Small intestine (tissue), 7 donors: ENCODE measurements around the gene FHIT. TPM values are rescaled to one million over a fixed set of nuclear protein-coding genes. Genes with fewer than 3 reads are reported as not detected.

Experiments
- DNase-seq, 2 donors: peaks; one replicate each; pipeline versions ENCODE4 v3.0.0 to v3.0.0-alpha.2; 2013
- FAIRE-seq: peaks from 2 replicates; lab custom pipeline; 2012; peaks lifted over from hg19 to GRCh38; lab: Jason Lieb, UNC
- H3K27ac ChIP-seq, 3 donors: one replicate each; pipeline ENCODE4 v1.5.1; 2013; ENCODE audit warnings: low read length in 2 of 3, mild to moderate bottlenecking in 2 of 3, control low read depth in 1 of 3, inconsistent platforms in 1 of 3, low read depth in 1 of 3, moderate library complexity in 1 of 3
- H3K27me3 ChIP-seq, 3 donors: one replicate each; pipeline ENCODE4 v1.6.1; 2013; ENCODE audit warnings: low read length in 3 of 3, inconsistent platforms in 1 of 3; ENCODE audit not compliant: control insufficient read depth in 3 of 3, insufficient read depth in 3 of 3
- H3K36me3 ChIP-seq, 3 donors: one replicate each; pipeline ENCODE4 v1.6.1; 2013; ENCODE audit warnings: low read length in 3 of 3, inconsistent platforms in 1 of 3, low read depth in 1 of 3, mild to moderate bottlenecking in 1 of 3, moderate library complexity in 1 of 3; ENCODE audit not compliant: control insufficient read depth in 3 of 3, insufficient read depth in 2 of 3
- H3K4me1 ChIP-seq, 3 donors: one replicate each; pipeline ENCODE4 v1.6.1; 2013; ENCODE audit warnings: low read length in 2 of 3, inconsistent platforms in 1 of 3, low read depth in 1 of 3, mild to moderate bottlenecking in 1 of 3, moderate library complexity in 1 of 3; ENCODE audit not compliant: control insufficient read depth in 3 of 3, insufficient read depth in 2 of 3
- H3K4me3 ChIP-seq, 3 donors: one replicate each; pipeline ENCODE4 v1.5.1; 2013; ENCODE audit warnings: low read length in 3 of 3, control low read depth in 1 of 3, inconsistent platforms in 1 of 3, low read depth in 1 of 3, mild to moderate bottlenecking in 1 of 3, moderate library complexity in 1 of 3
- H3K9me3 ChIP-seq, 2 donors: one replicate each; pipeline ENCODE4 v1.6.1; 2013; ENCODE audit warnings: low read depth in 1 of 2, low read length in 1 of 2; ENCODE audit not compliant: control insufficient read depth in 2 of 2, insufficient read depth in 1 of 2
- WGBS, 3 donors: extraction: QIAGEN DNeasy Blood & Tissue Kit; methylation state at CpG; one replicate each; pipeline ENCODE4 v1.1.7; 2013; 5-methylcytosine and 5-hydroxymethylcytosine counted together
- polyA plus RNA-seq, 4 donors: library from polyadenylated mRNA; stranded (reverse) in 3 of 4; unstranded in 1 of 4; fragments of 200-250 nt in 3 of 4; fragments of 120-200 nt in 1 of 4; gene quantifications; one replicate each; pipeline versions ENCODE4 v1.2.1 to v1.2.3, GENCODE V29; 2013
- donor health status: healthy with polysubstance abuse.
- donor health status: control.
- donor health status: control.
- donor health status: Bipolar disorder and iron deficiency.
- donor health status: healthy.

FHIT gene
- polyA plus RNA-seq, 4 donors, result 4.4 to 30.4 (median 7.0) TPM

DNA sequence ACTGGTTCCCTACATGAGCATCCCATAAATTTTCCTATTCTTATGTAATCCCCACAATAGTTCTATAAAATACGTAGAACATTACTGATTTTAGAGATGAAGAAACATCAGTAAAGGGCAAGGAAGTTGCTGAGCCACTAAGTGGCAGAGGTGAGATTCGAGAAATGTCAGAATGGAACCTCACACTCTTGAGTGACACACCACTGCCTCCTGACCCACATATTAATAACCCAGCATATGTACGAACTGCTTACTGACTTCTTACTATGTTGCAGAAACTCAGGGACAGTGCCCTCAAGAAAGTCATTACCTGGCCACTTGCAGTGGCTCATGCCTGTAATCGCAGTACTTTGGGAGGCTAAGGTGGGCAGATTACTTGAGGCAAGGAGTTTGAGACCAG, 1022.4 kb downstream of the FHIT start:
- Histone ChIP-seq H3K9me3 (peaks cover 0 to 3% of the 10 kb centered on the region in 2 donors), H3K4me1 (no peaks in the 10 kb centered on the region), H3K27me3 (no peaks in the 10 kb centered on the region), H3K27ac (no peak overlapping the region), H3K4me3 (no peak overlapping the region), H3K36me3 (no peaks in the 10 kb centered on the region)
- FAIRE-seq, result no peak
- WGBS, 3 donors, result 62 to 84% (median 75%) methylated on average over 4 of the region's 4 CpGs
- no peak for DNase-seq

DNA sequence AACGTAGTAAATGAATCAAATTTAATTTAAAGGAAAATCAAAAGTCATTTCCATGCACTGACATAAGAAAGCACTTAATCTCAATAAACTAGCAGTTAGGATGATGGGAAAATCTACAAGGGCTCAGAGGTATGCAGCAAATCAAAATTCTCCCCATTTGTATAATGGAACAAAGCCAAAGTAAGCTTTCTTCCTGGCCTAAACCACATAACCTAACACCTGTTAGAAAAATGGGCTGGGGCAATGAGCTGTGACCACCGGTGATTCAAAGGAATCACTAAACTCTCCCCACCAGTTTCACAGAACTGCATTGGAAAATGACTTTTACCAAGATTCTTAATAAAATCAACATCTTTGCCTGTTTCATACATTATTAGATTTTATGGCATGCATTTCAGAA, 1024.3 kb downstream of the FHIT start:
- WGBS, 3 donors, result 68 to 84% (median 71%) methylated on average over 2 of the region's 2 CpGs
- no peaks in the 10 kb centered on the region for H3K36me3 ChIP-seq
- FAIRE-seq (no peak), DNase-seq (no peak)
- no peaks in the 10 kb centered on the region for H3K9me3 ChIP-seq
- no peak overlapping the region for H3K4me3 ChIP-seq
- H3K27me3 ChIP-seq, result no peaks in the 10 kb centered on the region
- no peaks in the 10 kb centered on the region for H3K4me1 ChIP-seq
- H3K27ac ChIP-seq, result no peak overlapping the region

DNA sequence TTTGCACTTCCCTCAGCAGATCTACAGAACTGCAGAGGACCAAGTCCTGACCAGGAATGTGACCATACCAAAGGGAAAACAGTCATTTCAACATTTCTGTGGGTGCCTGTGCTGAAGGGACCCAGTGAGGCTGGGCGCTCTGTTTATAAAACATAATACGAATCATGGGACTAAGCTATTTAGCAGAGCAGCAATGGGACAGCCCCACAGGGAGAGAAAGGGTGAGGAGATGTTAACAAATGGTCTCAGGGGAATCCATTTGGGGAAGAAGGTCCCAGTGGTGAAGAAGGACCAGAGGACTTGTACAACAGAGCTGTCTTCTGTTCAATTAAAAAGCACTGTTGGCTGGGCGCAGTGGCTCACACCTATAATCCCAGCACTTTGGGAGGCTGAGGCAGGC, 1025.4 kb downstream of the FHIT start:
- no peak overlapping the region for H3K27ac ChIP-seq
- WGBS, 3 donors, result 87 to 92% (median 92%) methylated on average over 3 of the region's 3 CpGs
- no peaks in the 10 kb centered on the region for H3K27me3 ChIP-seq
- DNase-seq, result no peak
- H3K4me3 ChIP-seq, result no peak overlapping the region
- no peaks in the 10 kb centered on the region for H3K9me3 ChIP-seq
- no peak for FAIRE-seq
- H3K4me1 ChIP-seq, result no peaks in the 10 kb centered on the region
- H3K36me3 ChIP-seq, result no peaks in the 10 kb centered on the region

DNA sequence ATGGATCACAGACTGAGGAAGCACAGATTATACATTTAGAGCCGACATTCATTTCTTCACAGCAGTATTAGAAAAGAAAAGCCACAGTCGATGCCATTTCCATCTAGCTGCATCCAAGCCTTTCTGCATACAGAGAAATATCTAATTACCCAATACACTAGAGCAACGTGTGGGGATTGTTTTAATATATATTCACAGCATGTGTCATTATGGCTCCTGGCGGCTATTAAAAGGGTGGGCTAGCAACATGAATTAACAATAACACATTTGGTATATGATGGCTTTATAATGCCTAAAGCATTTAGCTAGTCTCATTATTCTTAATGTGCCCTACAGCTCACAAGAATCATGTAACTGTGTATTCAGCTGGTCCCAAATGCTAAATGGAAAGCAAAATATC, 1030.5 kb downstream of the FHIT start:
- no peak overlapping the region for H3K27ac ChIP-seq
- no peak for FAIRE-seq
- H3K4me3 ChIP-seq, result no peak overlapping the region
- no peaks in the 10 kb centered on the region for H3K4me1 ChIP-seq
- DNase-seq, result no peak
- no peaks in the 10 kb centered on the region for H3K27me3 ChIP-seq
- WGBS, 3 donors, result 88 to 95% (median 94%) methylated on average over 4 of the region's 4 CpGs
- no peaks in the 10 kb centered on the region for H3K36me3 ChIP-seq
- H3K9me3 ChIP-seq, result no peaks in the 10 kb centered on the region

DNA sequence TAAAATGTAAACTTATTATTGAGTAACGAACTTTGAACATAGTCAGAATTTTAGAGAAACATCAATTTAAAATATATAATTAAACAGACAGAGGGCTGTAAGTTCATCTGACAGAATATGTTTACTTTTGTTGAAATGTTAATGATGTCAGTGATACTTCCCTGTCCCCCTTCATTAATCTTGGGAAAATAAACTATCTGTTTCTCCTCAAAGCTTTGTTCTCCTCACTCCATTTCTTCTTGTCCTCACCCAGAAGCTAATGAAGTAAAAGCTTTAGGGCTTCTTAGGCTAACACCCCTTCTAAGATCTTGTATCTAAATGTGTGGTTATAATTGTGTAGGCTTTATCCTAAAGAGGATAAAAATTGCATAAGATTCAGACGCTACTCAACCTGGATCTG, 1031.8 kb downstream of the FHIT start:
- Histone ChIP-seq H3K36me3 (no peaks in the 10 kb centered on the region), H3K27me3 (no peaks in the 10 kb centered on the region), H3K9me3 (no peaks in the 10 kb centered on the region), H3K4me3 (no peak overlapping the region), H3K4me1 (no peaks in the 10 kb centered on the region), H3K27ac (no peak overlapping the region)
- 80 to 86% (median 82%) methylated on average over 2 of the region's 2 CpGs for WGBS, 3 donors
- FAIRE-seq, result no peak
- DNase-seq, result no peak

DNA sequence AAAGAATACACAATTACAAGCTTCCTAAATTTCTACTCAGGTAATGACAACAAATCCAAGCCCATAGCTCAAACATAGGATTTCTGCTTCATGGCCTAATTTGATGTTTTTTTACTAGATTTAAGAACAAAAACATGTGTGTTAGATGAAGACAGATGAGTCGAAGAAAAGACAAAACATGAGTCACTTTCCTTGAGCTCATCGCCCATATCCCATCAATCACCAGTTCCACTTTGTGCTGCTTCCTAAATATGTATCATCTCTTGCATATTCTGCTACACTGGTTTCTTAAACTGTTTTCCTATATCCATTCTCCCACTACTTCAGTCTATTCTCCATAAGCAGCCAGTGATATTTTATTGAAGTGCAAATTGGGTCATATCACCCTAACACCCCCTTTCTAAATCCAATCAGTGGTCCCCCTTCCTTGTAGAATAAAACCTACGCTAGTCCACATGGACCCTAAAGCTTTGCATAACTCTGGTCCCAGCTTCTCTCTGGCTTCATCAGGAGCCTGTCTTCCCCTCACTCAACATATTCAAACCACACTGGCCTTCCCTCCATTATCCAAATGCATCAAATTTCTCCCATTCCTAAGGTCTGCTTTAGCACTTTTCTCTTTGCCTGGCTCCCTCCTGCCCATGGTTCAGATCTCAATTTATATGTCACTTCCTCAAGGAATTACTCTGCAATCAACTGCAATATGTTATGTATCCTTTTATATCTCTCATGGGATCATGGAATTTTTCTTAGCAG, 1033.9 kb downstream of the FHIT start:
- no peak for FAIRE-seq
- no peaks in the 10 kb centered on the region for H3K36me3 ChIP-seq
- H3K27me3 ChIP-seq, result no peaks in the 10 kb centered on the region
- DNase-seq, result no peak
- H3K27ac ChIP-seq, result no peak overlapping the region
- no peaks in the 10 kb centered on the region for H3K9me3 ChIP-seq
- no peaks in the 10 kb centered on the region for H3K4me1 ChIP-seq
- no peak overlapping the region for H3K4me3 ChIP-seq
- WGBS, 3 donors, result 80 to 95% (median 90%) methylated on average over 3 of the region's 3 CpGs

DNA sequence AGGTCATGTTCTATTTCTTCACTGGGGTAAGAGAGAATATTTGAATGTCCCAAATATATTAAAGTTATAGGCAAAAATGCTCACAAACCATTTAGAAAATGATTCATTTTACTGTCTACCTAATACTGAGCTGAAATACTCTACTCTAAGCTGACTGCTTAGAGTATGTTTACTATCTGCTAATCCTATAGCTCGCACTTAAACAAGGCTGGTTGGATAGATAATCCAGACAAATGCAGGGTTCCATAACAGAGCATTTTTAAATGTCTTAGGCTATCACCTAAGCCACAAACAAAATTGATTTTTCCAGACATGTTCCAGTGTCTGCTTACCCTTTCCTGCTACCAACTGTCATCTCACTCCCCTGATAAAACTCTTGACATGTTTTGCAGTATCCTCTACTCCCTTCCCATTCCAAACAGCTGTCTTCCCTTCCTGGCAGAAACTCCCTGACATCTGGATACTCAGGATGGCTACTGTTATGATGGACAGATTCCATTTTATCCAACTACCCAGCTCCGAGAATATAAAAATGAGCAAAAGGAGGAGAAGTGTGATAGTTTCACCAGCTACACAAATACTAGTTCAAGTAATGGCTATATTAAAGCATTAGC, 1034.7 kb downstream of the FHIT start:
- 80 to 92% (median 84%) methylated on average over 2 of the region's 2 CpGs for whole genome bisulfite sequencing, 3 donors
- DNase-seq (no peak), FAIRE-seq (no peak)
- H3K4me3 ChIP-seq, result no peak overlapping the region
- no peaks in the 10 kb centered on the region for H3K9me3 ChIP-seq
- no peaks in the 10 kb centered on the region for H3K27me3 ChIP-seq
- H3K27ac ChIP-seq, result no peak overlapping the region
- no peaks in the 10 kb centered on the region for H3K4me1 ChIP-seq
- H3K36me3 ChIP-seq, result no peaks in the 10 kb centered on the region

DNA sequence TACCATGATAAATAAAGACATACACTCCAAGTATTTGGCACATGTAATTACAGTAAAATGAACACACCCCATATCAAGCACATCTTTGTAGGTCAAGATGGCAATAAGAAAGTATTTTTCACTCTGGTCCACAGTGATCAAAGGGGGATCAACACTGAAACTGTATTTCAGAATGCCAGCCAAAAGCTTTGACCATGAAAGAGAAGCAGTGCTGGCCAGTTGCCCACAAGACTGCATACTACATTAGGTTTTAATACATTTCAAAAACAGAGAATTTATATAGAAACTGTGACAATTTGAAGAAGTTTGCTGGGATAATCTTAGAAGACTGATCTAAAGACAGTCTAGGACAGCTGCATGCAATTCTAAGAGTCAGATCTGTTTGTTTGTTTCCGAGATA, 1035.3 kb downstream of the FHIT start:
- DNase-seq, result no peak
- Histone ChIP-seq H3K4me3 (no peak overlapping the region), H3K27me3 (no peaks in the 10 kb centered on the region), H3K36me3 (no peaks in the 10 kb centered on the region), H3K4me1 (no peaks in the 10 kb centered on the region), H3K9me3 (no peaks in the 10 kb centered on the region), H3K27ac (no peak overlapping the region)
- WGBS, 3 donors, result 76 to 91% (median 90%) methylated on average over 1 of the region's 1 CpG
- FAIRE-seq, result no peak
